ENCODE results near the gene GNG7.
"Not testable (repeated sequence)": the region's sequence is repeated elsewhere in the genome, so short reads cannot be mapped to it uniquely, and the experiment has no call there.

GNG7 gene

GRCh38 chr19:2646866-2647535, 55.5 kb downstream of the GNG7 start:
- TF ChIP-seq POLR2A (IDR thresholded peaks at IDR 0.05; ENCODE audit: low read depth, low read length): no peak
- no peak for TF ChIP-seq TAF1 (IDR thresholded peaks at IDR 0.05; ENCODE audit: borderline replicate concordance, low read depth, low read length)
- no peak for TF ChIP-seq POLR2AphosphoS5 (IDR thresholded peaks at IDR 0.05; ENCODE audit: low read depth, low read length)
- DNase-seq (ENCODE audit: insufficient read length): no peak
- no peak for FAIRE-seq

- DNase-seq (ENCODE audit: insufficient read length) (no peak), FAIRE-seq (no peak)
- no peak for TF ChIP-seq POLR2A (IDR thresholded peaks at IDR 0.05; ENCODE audit: low read depth, low read length)
- no peak for TF ChIP-seq TAF1 (IDR thresholded peaks at IDR 0.05; ENCODE audit: borderline replicate concordance, low read depth, low read length)
- TF ChIP-seq POLR2AphosphoS5 (IDR thresholded peaks at IDR 0.05; ENCODE audit: low read depth, low read length): no peak
Observed at GRCh38 chr19:2645826-2646225, 56.7 kb downstream of the GNG7 start.

- not testable (repeated sequence) for FAIRE-seq; DNase-seq (ENCODE audit: insufficient read length)
Observed at GRCh38 chr19:2643123-2643737, 59.3 kb downstream of the GNG7 start.

- DNase-seq (ENCODE audit: insufficient read length) (no peak), FAIRE-seq (no peak)
- no peak for TF ChIP-seq TAF1 (IDR thresholded peaks at IDR 0.05; ENCODE audit: borderline replicate concordance, low read depth, low read length)
- TF ChIP-seq POLR2AphosphoS5 (IDR thresholded peaks at IDR 0.05; ENCODE audit: low read depth, low read length): no peak
- TF ChIP-seq POLR2A (IDR thresholded peaks at IDR 0.05; ENCODE audit: low read depth, low read length): no peak
Observed at GRCh38 chr19:2641332-2641698, 61.2 kb downstream of the GNG7 start.

- TF ChIP-seq TAF1 (IDR thresholded peaks at IDR 0.05; ENCODE audit: borderline replicate concordance, low read depth, low read length) (no peak), POLR2A (IDR thresholded peaks at IDR 0.05; ENCODE audit: low read depth, low read length) (no peak), POLR2AphosphoS5 (IDR thresholded peaks at IDR 0.05; ENCODE audit: low read depth, low read length) (no peak)
- FAIRE-seq: no peak
- DNase-seq (ENCODE audit: insufficient read length): no peak
Observed at GRCh38 chr19:2640563-2641331, 61.7 kb downstream of the GNG7 start.

GRCh38 chr19:2639999-2640398, 62.5 kb downstream of the GNG7 start:
- TF ChIP-seq POLR2AphosphoS5 (IDR thresholded peaks at IDR 0.05; ENCODE audit: low read depth, low read length): no peak
- no peak for DNase-seq (ENCODE audit: insufficient read length)
- FAIRE-seq: no peak

GRCh38 chr19:2638417-2638940, 64.0 kb downstream of the GNG7 start:
- DNase-seq (ENCODE audit: insufficient read length) (no peak), FAIRE-seq (no peak)
- TF ChIP-seq POLR2A (IDR thresholded peaks at IDR 0.05; ENCODE audit: low read depth, low read length): no peak
- no peak for TF ChIP-seq TAF1 (IDR thresholded peaks at IDR 0.05; ENCODE audit: borderline replicate concordance, low read depth, low read length)
- no peak for TF ChIP-seq POLR2AphosphoS5 (IDR thresholded peaks at IDR 0.05; ENCODE audit: low read depth, low read length)

GRCh38 chr19:2636897-2637683, 65.4 kb downstream of the GNG7 start:
- TF ChIP-seq POLR2AphosphoS5 (IDR thresholded peaks at IDR 0.05; ENCODE audit: low read depth, low read length): no peak
- DNase-seq (ENCODE audit: insufficient read length): peak; percentile 92
- peak; percentile 89 for FAIRE-seq

- DNase-seq (ENCODE audit: insufficient read length) (no peak), FAIRE-seq (no peak)
- TF ChIP-seq TAF1 (IDR thresholded peaks at IDR 0.05; ENCODE audit: borderline replicate concordance, low read depth, low read length) (no peak), POLR2AphosphoS5 (IDR thresholded peaks at IDR 0.05; ENCODE audit: low read depth, low read length) (no peak), POLR2A (IDR thresholded peaks at IDR 0.05; ENCODE audit: low read depth, low read length) (no peak)
Observed at GRCh38 chr19:2636141-2636896, 66.2 kb downstream of the GNG7 start.

- DNase-seq (ENCODE audit: insufficient read length) (no peak), FAIRE-seq (no peak)
- no peak for TF ChIP-seq POLR2AphosphoS5 (IDR thresholded peaks at IDR 0.05; ENCODE audit: low read depth, low read length)
- no peak for TF ChIP-seq TAF1 (IDR thresholded peaks at IDR 0.05; ENCODE audit: borderline replicate concordance, low read depth, low read length)
- no peak for TF ChIP-seq POLR2A (IDR thresholded peaks at IDR 0.05; ENCODE audit: low read depth, low read length)
Observed at GRCh38 chr19:2634960-2635359, 67.5 kb downstream of the GNG7 start.
